OCI-M2 (cell line): ENCODE data around the gene MYO10.

ENCODE experiments used
- DNase-seq: peaks from one replicate; lab custom pipeline; 2025; ENCODE audit not compliant: unreplicated experiment; lab: John Stamatoyannopoulos, UW

Gene MYO10

GRCh38 chr5:16644301-16644889 is 291.7 kb downstream of the MYO10 start:
- DNase-seq = no peak

GRCh38 chr5:16642867-16643266 is 293.2 kb downstream of the MYO10 start:
- DNase-seq = no peak

- no peak for DNase-seq
Observed at GRCh38 chr5:16639206-16639605, 296.9 kb downstream of the MYO10 start.

- DNase-seq = no peak
Observed at GRCh38 chr5:16628376-16628775, 307.7 kb downstream of the MYO10 start.

- no peak for DNase-seq
Observed at GRCh38 chr5:16626696-16627264, 309.3 kb downstream of the MYO10 start.

GRCh38 chr5:16625096-16625495 is 311.0 kb downstream of the MYO10 start:
- no peak for DNase-seq

GRCh38 chr5:16619136-16619535 is 317.0 kb downstream of the MYO10 start:
- DNase-seq = no peak

GRCh38 chr5:16618138-16618897 is 317.8 kb downstream of the MYO10 start:
- no peak for DNase-seq

- no peak for DNase-seq
Observed at GRCh38 chr5:16617274-16617968, 318.7 kb downstream of the MYO10 start.

- no peak for DNase-seq
Observed at GRCh38 chr5:16616536-16617273, 319.4 kb downstream of the MYO10 start, which contains the start of gene RETREG1. TSS of gene RETREG1 (minus strand) at chr5:16616997. CDS start at chr5:16616971, 26 bp downstream.

GRCh38 chr5:16615741-16616535 is 320.1 kb downstream of the MYO10 start:
- no peak for DNase-seq

GRCh38 chr5:16612007-16612406 is 324.1 kb downstream of the MYO10 start:
- DNase-seq = no peak
